H1 (cell line): Measurements from ENCODE around the gene UFSP1. TPM values are rescaled to one million over a fixed set of nuclear protein-coding genes. Genes with fewer than 3 reads are reported as not detected.

Source experiments
- CTCF ChIA-PET: fragments of 300-600 bp; sonication (Branson Sonifier 250); formaldehyde crosslinking; loops from one replicate; lab custom pipeline; 2021; ENCODE audit not compliant: partially characterized antibody; lab: Charles Lee
- POLR2A ChIA-PET: fragments of 300-600 bp; sonication (Branson Sonifier 250); formaldehyde crosslinking; loops from one replicate; lab custom pipeline; 2021; ENCODE audit warnings: inconsistent platforms; ENCODE audit not compliant: partially characterized antibody; lab: Charles Lee
- DNase-seq, 2 experiments: peaks; one replicate each; pipeline versions ENCODE4 v3.0.0 to v3.0.0-alpha.2; 2010 to 2022; ENCODE audit warnings: low spot score in 2 of 2, low read depth in 1 of 2, mixed read lengths in 1 of 2
- FAIRE-seq: peaks from 2 replicates; lab custom pipeline; 2011; peaks lifted over from hg19 to GRCh38; lab: Jason Lieb, UNC
- H2AFZ ChIP-seq: 2 replicates; pipeline ENCODE4 v1.8.1; 2012; ENCODE audit warnings: low read length, inconsistent platforms
- H2AK5ac ChIP-seq: 2 replicates; pipeline ENCODE4 v1.6.1; 2013; ENCODE audit warnings: low read depth, low read length
- H2BK120ac ChIP-seq: replicated peaks from 2 replicates; pipeline ENCODE3; 2013; ENCODE audit warnings: low read depth, low read length, inconsistent platforms
- H2BK12ac ChIP-seq: 2 replicates; pipeline ENCODE4 v1.6.1; 2013; ENCODE audit warnings: low read depth, low read length
- H2BK15ac ChIP-seq: 2 replicates; pipeline ENCODE4 v1.6.1; 2013; ENCODE audit warnings: low read length
- H2BK20ac ChIP-seq: 2 replicates; pipeline ENCODE4 v1.6.1; 2013; ENCODE audit warnings: low read length
- H2BK5ac ChIP-seq: 2 replicates; pipeline ENCODE4 v1.6.1; 2013; ENCODE audit warnings: low read depth, low read length
- H3K14ac ChIP-seq: 2 replicates; pipeline ENCODE4 v1.6.1; 2013; ENCODE audit warnings: inconsistent platforms; ENCODE audit not compliant: insufficient read length
- H3K18ac ChIP-seq: 2 replicates; pipeline ENCODE4 v1.6.1; 2013; ENCODE audit warnings: low read length; ENCODE audit errors: extremely low read depth
- H3K23ac ChIP-seq: 2 replicates; pipeline ENCODE4 v1.6.1; 2013; ENCODE audit warnings: inconsistent platforms; ENCODE audit not compliant: insufficient read length
- H3K23me2 ChIP-seq: 2 replicates; pipeline ENCODE4 v1.6.1; 2013; ENCODE audit warnings: low read depth, low read length
- H3K27ac ChIP-seq: 2 replicates; pipeline ENCODE4 v1.6.1; 2011; ENCODE audit warnings: low read depth, low read length, inconsistent platforms
- H3K27me3 ChIP-seq, 4 experiments: replicated peaks in 1 of 4; 1 replicate in 1 of 4; 2 replicates in 3 of 4; pipeline versions ENCODE4 v1.6.1 to v1.8.1; 2011 to 2013; ENCODE audit warnings: low read length in 3 of 4, mild to moderate bottlenecking in 3 of 4, inconsistent platforms in 2 of 4, mixed read lengths in 2 of 4, moderate library complexity in 1 of 4; ENCODE audit not compliant: control insufficient read depth in 3 of 4, insufficient read depth in 3 of 4; ENCODE audit errors: extremely low read depth in 1 of 4
- H3K36me3 ChIP-seq, 4 experiments: 2 replicates each; pipeline versions ENCODE4 v1.6.1 to v1.8.1; 2011 to 2013; ENCODE audit warnings: mild to moderate bottlenecking in 4 of 4, low read length in 3 of 4, moderate library complexity in 2 of 4, control low read depth in 1 of 4, inconsistent platforms in 1 of 4; ENCODE audit not compliant: insufficient read depth in 4 of 4, control insufficient read depth in 2 of 4
- H3K4ac ChIP-seq: replicated peaks from 2 replicates; pipeline ENCODE3; 2013; ENCODE audit warnings: low read length, low read depth, mixed read lengths, inconsistent platforms; ENCODE audit not compliant: insufficient read length
- H3K4me1 ChIP-seq, 4 experiments: replicated peaks in 1 of 4; 1 replicate in 1 of 4; 2 replicates in 3 of 4; pipeline versions ENCODE4 v1.6.1 to v1.8.1; 2011 to 2013; ENCODE audit warnings: low read length in 3 of 4, inconsistent platforms in 2 of 4, mixed read lengths in 1 of 4; ENCODE audit not compliant: insufficient read depth in 4 of 4, control insufficient read depth in 3 of 4
- H3K4me2 ChIP-seq, 2 experiments: 2 replicates each; pipeline versions ENCODE4 v1.6.1 to v1.8.1; 2011 to 2013; ENCODE audit warnings: low read depth in 2 of 2, low read length in 2 of 2, control low read depth in 1 of 2, inconsistent platforms in 1 of 2, mild to moderate bottlenecking in 1 of 2; ENCODE audit not compliant: insufficient read depth in 1 of 2
- H3K4me3 ChIP-seq, 4 experiments: fragments of 200-600, 300-600 bp in 1 of 4; sonication (generic), shearing (Covaris generic), sonication (Bioruptor Twin) in 1 of 4; 2 replicates each; pipeline versions ENCODE4 v1.5.1 to v1.8.1; 2011 to 2016; ENCODE audit warnings: low read length in 4 of 4, low read depth in 3 of 4, control low read depth in 2 of 4, inconsistent platforms in 2 of 4, mild to moderate bottlenecking in 2 of 4, mixed read lengths in 1 of 4, moderate library complexity in 1 of 4; ENCODE audit not compliant: insufficient read depth in 2 of 4; ENCODE audit errors: extremely low read depth in 1 of 4
- H3K56ac ChIP-seq: replicated peaks from 2 replicates; pipeline ENCODE3; 2013; ENCODE audit warnings: low read depth, mild to moderate bottlenecking, mixed read lengths, low read length, inconsistent platforms; ENCODE audit not compliant: insufficient read length
- H3K79me1 ChIP-seq: 2 replicates; pipeline ENCODE4 v1.6.1; 2013; ENCODE audit warnings: low read depth, low read length, control low read depth
- H3K79me2 ChIP-seq, 2 experiments: 2 replicates each; pipeline versions ENCODE4 v1.6.1 to v1.8.1; 2012 to 2013; ENCODE audit warnings: low read length in 2 of 2, mild to moderate bottlenecking in 2 of 2, inconsistent platforms in 1 of 2; ENCODE audit not compliant: insufficient read depth in 2 of 2, control insufficient read depth in 1 of 2
- H3K9ac ChIP-seq, 4 experiments: replicated peaks in 1 of 4; 1 replicate in 1 of 4; 2 replicates in 3 of 4; pipeline versions ENCODE4 v1.6.1 to v1.8.1; 2011 to 2013; ENCODE audit warnings: low read depth in 3 of 4, low read length in 3 of 4, control low read depth in 2 of 4, mild to moderate bottlenecking in 2 of 4, moderate library complexity in 2 of 4, inconsistent platforms in 1 of 4; ENCODE audit errors: extremely low read depth in 1 of 4
- H3K9me3 ChIP-seq, 2 experiments: 2 replicates each; pipeline versions ENCODE4 v1.6.1 to v1.8.1; 2012 to 2013; ENCODE audit warnings: mild to moderate bottlenecking in 2 of 2, moderate library complexity in 2 of 2, control low read depth in 1 of 2, inconsistent platforms in 1 of 2, low read depth in 1 of 2, low read length in 1 of 2, mixed read lengths in 1 of 2; ENCODE audit not compliant: insufficient read depth in 2 of 2
- H4K20me1 ChIP-seq, 2 experiments: replicated peaks in 1 of 2; 2 replicates each; pipeline versions ENCODE3 to v1.8.1; 2011 to 2013; ENCODE audit warnings: inconsistent platforms in 2 of 2, low read length in 2 of 2, mild to moderate bottlenecking in 1 of 2; ENCODE audit not compliant: insufficient read depth in 2 of 2, control insufficient read depth in 1 of 2
- H4K5ac ChIP-seq: 2 replicates; pipeline ENCODE4 v1.6.1; 2013; ENCODE audit warnings: low read length, low read depth, mixed read lengths, inconsistent platforms; ENCODE audit not compliant: insufficient read length
- H4K8ac ChIP-seq: 2 replicates; pipeline ENCODE4 v1.8.0; 2013; ENCODE audit warnings: mild to moderate bottlenecking, moderate library complexity, low read length, inconsistent platforms; ENCODE audit not compliant: insufficient read depth; ENCODE audit errors: extremely low read depth
- H4K91ac ChIP-seq: replicated peaks from 2 replicates; pipeline ENCODE3; 2013; ENCODE audit warnings: low read length, mixed read lengths, inconsistent platforms; ENCODE audit not compliant: insufficient read length
- TAF1 ChIP-seq: IDR thresholded peaks from 2 replicates; pipeline ENCODE4 v1.6.1; 2011; ENCODE audit warnings: mild to moderate bottlenecking, low read depth, low read length
- WGBS, 2 experiments: shearing (Covaris generic) in 1 of 2; methylation state at CpG; one replicate each; pipeline versions ENCODE4 v1.1.6 to v1.1.7; 2013 to 2015; ENCODE audit warnings: low lambda C conversion rate in 2 of 2, mixed read lengths in 2 of 2, inconsistent platforms in 1 of 2, low coverage in 1 of 2, missing lambda C conversion rate in 1 of 2; ENCODE audit not compliant: insufficient replicate concordance in 2 of 2, insufficient coverage in 1 of 2, insufficient read length in 1 of 2; ENCODE audit errors: extremely low coverage in 1 of 2, missing lambda C conversion rate in 1 of 2; 5-methylcytosine and 5-hydroxymethylcytosine counted together
- polyA plus RNA-seq, 7 experiments: library from polyadenylated mRNA; depleted of rRNA in 3 of 7; stranded (reverse) in 5 of 7; unstranded in 2 of 7; fragments of >200 nt in 5 of 7; fragments of 200-250 nt in 2 of 7; gene quantifications; 1 replicate in 5 of 7; 2 replicates in 1 of 7; 4 replicates in 1 of 7; pipeline versions ENCODE4 v1.2.1 to v1.2.3, GENCODE V29; 2011 to 2013; ENCODE audit warnings: missing spikeins in 2 of 7, mixed read lengths in 2 of 7
- total RNA-seq: library from RNA; stranded (reverse); fragmentation: NEBNext Ultra II Directional; extraction: Animal tissue kit (Norgen Biotek cat#: 25700); gene quantifications from 2 replicates; pipeline ENCODE4 v1.2.1, GENCODE V29; 2021

UFSP1 gene
- total and polyA plus RNA-seq, 2 of the 8 experiments (the other 6 are each of a cell fraction or from before 2014, with no cell fraction given): 1.6 to 4.3 TPM

- ChIA-PET CTCF (interaction anchor here (0.6 to 0.8 kb wide), 2 partner anchors 8 to 54 kb away, joined by 4 to 5 read pairs; no protein-coding TSS in a partner anchor), POLR2A (interaction anchor here (0.7 to 15.1 kb wide), 4 partner anchors 8 to 15 kb away, joined by 3 to 313 read pairs (median 13); partner anchors contain the start of genes TRIP6 and UFSP1)
- Histone ChIP-seq H3K23ac (no peak overlapping the region), H3K36me3 (peaks cover 24 to 57% (median 32%) of the 10 kb centered on the region in 4 experiments), H4K91ac (no peak overlapping the region), H3K18ac (no peak overlapping the region), H2BK120ac (no peak overlapping the region), H4K8ac (no peak overlapping the region), H3K4me3 (no peak overlapping the region), H3K79me2 (peaks cover 31 to 73% of the 10 kb centered on the region in 2 experiments), H3K14ac (no peak overlapping the region), H3K27me3 (no peaks in the 10 kb centered on the region; a peak in 1 of 7 replicates), H2BK20ac (no peak overlapping the region), H3K27ac (no peak overlapping the region), H3K23me2 (peaks cover 8% of the 10 kb centered on the region), H3K9me3 (no peaks in the 10 kb centered on the region), H2AK5ac (no peak overlapping the region), H3K4ac (no peak overlapping the region), H3K56ac (no peak overlapping the region), H2AFZ (no peak overlapping the region), H4K20me1 (peaks cover 17 to 21% of the 10 kb centered on the region in 2 experiments), H2BK5ac (no peak overlapping the region), H3K4me2 (no peak overlapping the region), H2BK12ac (no peak overlapping the region), H2BK15ac (no peak overlapping the region), H4K5ac (no peak overlapping the region), H3K4me1 (peaks cover 0 to 9% (median 1%) of the 10 kb centered on the region in 4 experiments; a peak in 3 of 7 replicates), H3K9ac (no peak overlapping the region), H3K79me1 (peaks cover 8% of the 10 kb centered on the region; the same call in 1 of the 2 replicates)
- 90% methylated on average over 6 of the region's 6 CpGs; no CpG with 5 or more reads in 1 of the 2 experiments for WGBS, 2 experiments
- no peak for TF ChIP-seq TAF1
- DNase-seq (no peak), FAIRE-seq (no peak)
Observed at GRCh38 chr7:100878685-100879084, 10.8 kb downstream of the UFSP1 start.
